ENCODE data around the gene SLIT3.

The SLIT3 gene

DNA sequence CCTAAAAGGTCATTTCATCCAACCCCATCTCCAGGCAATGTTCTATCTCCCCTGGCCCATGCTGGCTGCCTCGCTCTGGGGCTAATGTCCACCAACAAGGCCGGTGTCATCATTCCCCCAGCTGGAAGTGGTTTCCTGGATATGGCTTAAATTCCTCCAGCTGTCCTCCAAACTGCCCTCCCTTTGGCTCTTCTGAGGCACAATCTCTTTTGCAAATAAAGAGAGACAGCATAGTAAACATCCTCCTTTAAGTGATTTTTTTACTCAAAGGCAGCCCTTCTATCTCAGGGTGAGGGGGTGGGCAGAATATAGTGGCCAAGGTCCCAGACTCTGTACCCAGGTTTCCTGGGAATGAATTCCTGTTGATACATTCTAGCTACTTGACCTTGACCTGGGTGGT is 604.3 kb downstream of the SLIT3 start:
- in situ Hi-C loops (cut with MboI; ENCODE audit: low sequenced_read_pairs), result loop anchor here (25.0 kb wide), 1 partner anchor 591 kb away; no protein-coding TSS in a partner anchor

GRCh38 chr5:168695301-168695835 is 605.6 kb downstream of the SLIT3 start:
- in situ Hi-C loops (cut with MboI; ENCODE audit: low sequenced_read_pairs), result loop anchor here (25.0 kb wide), 1 partner anchor 592 kb away; no protein-coding TSS in a partner anchor

- in situ Hi-C loops (cut with MboI; ENCODE audit: low sequenced_read_pairs), result loop anchor here (25.0 kb wide), 1 partner anchor 593 kb away; no protein-coding TSS in a partner anchor
Observed at GRCh38 chr5:168694289-168694688, 606.6 kb downstream of the SLIT3 start.

DNA sequence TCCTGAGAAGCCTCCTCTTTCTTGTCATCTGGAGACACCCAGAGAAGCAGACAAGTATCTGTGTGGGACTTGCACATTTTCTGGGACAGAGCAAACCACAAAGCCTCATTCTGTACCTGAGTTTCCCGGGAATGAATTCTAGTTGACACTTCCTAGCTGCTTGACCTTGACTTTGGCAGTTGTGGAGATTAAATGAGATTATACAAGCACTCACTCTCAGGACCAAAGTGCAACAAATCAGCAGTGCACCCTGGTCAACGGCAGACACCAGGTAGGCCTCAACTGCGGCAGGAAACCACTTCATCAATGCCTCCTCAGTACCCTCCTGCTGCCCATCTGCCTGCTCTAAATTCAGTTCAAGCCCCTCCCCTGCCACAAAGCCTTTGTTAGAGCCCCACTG is 607.1 kb downstream of the SLIT3 start:
- in situ Hi-C loops (cut with MboI; ENCODE audit: low sequenced_read_pairs), result loop anchor here (25.0 kb wide), 1 partner anchor 593 kb away; no protein-coding TSS in a partner anchor

- in situ Hi-C loops (cut with MboI; ENCODE audit: low sequenced_read_pairs), result loop anchor here (25.0 kb wide), 1 partner anchor 594 kb away; no protein-coding TSS in a partner anchor
Observed at GRCh38 chr5:168693297-168693696, 607.6 kb downstream of the SLIT3 start.

GRCh38 chr5:168691891-168692290 is 609.0 kb downstream of the SLIT3 start:
- in situ Hi-C loops (cut with MboI; ENCODE audit: low sequenced_read_pairs), result loop anchor here (25.0 kb wide), 1 partner anchor 595 kb away; no protein-coding TSS in a partner anchor

DNA sequence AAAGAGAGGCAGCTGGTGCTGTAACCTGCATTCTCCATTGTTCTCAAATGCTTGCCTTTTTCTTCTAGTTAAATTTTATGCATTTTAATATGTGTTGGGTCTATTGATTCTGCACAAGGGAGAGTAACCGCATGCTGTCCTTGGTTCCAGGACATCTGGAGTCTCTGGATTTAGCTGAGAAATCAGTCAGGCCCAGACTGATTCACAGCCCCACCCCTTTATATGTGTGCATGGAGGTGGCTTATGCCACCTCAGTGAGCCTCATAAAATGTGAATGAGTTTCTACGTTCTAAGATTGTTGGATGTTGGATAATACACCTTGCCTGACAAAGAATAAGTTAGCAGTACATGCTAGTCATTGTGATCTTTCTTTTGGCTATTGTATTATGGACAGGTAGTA is 611.7 kb downstream of the SLIT3 start:
- in situ Hi-C loops (cut with MboI; ENCODE audit: low sequenced_read_pairs), result loop anchor here (25.0 kb wide), 1 partner anchor 598 kb away; no protein-coding TSS in a partner anchor

GRCh38 chr5:168686837-168687236 is 614.1 kb downstream of the SLIT3 start:
- in situ Hi-C loops (cut with MboI; ENCODE audit: low sequenced_read_pairs), result loop anchor here (25.0 kb wide), 1 partner anchor 600 kb away; no protein-coding TSS in a partner anchor

- in situ Hi-C loops (cut with MboI; ENCODE audit: low sequenced_read_pairs), result loop anchor here (25.0 kb wide), 1 partner anchor 602 kb away; no protein-coding TSS in a partner anchor
Observed at GRCh38 chr5:168685566-168685965, 615.4 kb downstream of the SLIT3 start.

GRCh38 chr5:168683927-168684295 is 617.0 kb downstream of the SLIT3 start:
- in situ Hi-C loops (cut with MboI; ENCODE audit: low sequenced_read_pairs), result loop anchor here (25.0 kb wide), 1 partner anchor 603 kb away; no protein-coding TSS in a partner anchor

GRCh38 chr5:168683247-168683926 is 617.6 kb downstream of the SLIT3 start:
- in situ Hi-C loops (cut with MboI; ENCODE audit: low sequenced_read_pairs), result loop anchor here (25.0 kb wide), 1 partner anchor 604 kb away; no protein-coding TSS in a partner anchor

- in situ Hi-C loops (cut with MboI; ENCODE audit: low sequenced_read_pairs), result loop anchor here (25.0 kb wide), 1 partner anchor 606 kb away; no protein-coding TSS in a partner anchor
Observed at GRCh38 chr5:168681556-168682183, 619.3 kb downstream of the SLIT3 start.

- in situ Hi-C loops (cut with MboI; ENCODE audit: low sequenced_read_pairs), result loop anchor here (25.0 kb wide), 1 partner anchor 607 kb away; no protein-coding TSS in a partner anchor
Observed at GRCh38 chr5:168680395-168680794, 620.5 kb downstream of the SLIT3 start.

DNA sequence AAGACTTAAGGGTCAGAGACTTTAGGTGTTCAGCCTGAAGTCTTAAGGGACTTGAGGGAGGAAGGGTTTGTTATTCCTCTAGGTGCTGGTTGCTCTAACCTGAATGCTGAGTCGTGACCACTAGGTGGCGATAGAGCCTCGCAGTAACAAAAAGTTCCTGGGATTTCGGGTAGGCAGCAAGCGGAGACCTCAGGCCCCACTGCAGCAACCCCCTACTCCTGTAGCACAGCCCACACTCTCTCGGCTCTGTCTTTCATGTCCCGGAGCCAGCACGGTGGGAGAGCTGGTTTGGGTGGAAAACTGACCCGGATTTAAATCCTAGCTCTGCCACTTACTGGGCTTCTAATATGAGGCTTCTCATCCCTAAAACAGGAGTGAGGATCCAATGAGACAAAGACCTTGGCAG is 621.4 kb downstream of the SLIT3 start:
- in situ Hi-C loops (cut with MboI; ENCODE audit: low sequenced_read_pairs), result loop anchor here (25.0 kb wide), 1 partner anchor 608 kb away; no protein-coding TSS in a partner anchor

DNA sequence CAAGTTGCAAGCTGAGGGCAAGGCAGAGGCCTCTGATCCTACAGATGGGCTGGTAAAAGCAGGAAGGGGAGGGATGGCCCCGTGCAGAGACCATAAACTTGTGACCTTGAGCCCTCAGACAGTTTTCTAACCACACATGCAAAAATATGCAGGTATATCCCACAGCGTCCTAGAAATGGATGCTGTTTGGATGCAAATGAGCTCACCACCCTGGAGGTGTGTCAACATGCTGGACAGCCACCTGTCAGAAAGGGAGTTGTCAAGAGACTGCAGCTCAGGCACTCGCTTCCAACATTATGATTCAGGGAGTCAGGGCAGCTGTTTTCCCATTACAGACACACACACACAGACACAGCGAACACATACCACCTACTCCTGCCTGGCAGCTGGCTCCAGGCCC is 624.4 kb downstream of the SLIT3 start:
- in situ Hi-C loops (cut with MboI; ENCODE audit: low sequenced_read_pairs), result loop anchor here (25.0 kb wide), 1 partner anchor 611 kb away; no protein-coding TSS in a partner anchor

GRCh38 chr5:168675883-168676408 is 625.0 kb downstream of the SLIT3 start:
- in situ Hi-C loops (cut with MboI; ENCODE audit: low sequenced_read_pairs), result loop anchor here (25.0 kb wide), 1 partner anchor 611 kb away; no protein-coding TSS in a partner anchor

- in situ Hi-C loops (cut with MboI; ENCODE audit: low sequenced_read_pairs), result loop anchor here (25.0 kb wide), 1 partner anchor 612 kb away; no protein-coding TSS in a partner anchor
Observed at GRCh38 chr5:168674893-168675482, 626.0 kb downstream of the SLIT3 start.

- in situ Hi-C loops (cut with MboI; ENCODE audit: low sequenced_read_pairs), result no loop called here
Observed at GRCh38 chr5:168672888-168673287, 628.1 kb downstream of the SLIT3 start.

- in situ Hi-C loops (cut with MboI; ENCODE audit: low sequenced_read_pairs), result no loop called here
Observed at GRCh38 chr5:168672016-168672415, 628.9 kb downstream of the SLIT3 start.

GRCh38 chr5:168670881-168671575 is 629.9 kb downstream of the SLIT3 start:
- in situ Hi-C loops (cut with MboI; ENCODE audit: low sequenced_read_pairs), result no loop called here
